Cardiac muscle cell (in vitro differentiated cells and primary cell): ENCODE data around the gene USP37. TPM values are rescaled to one million over a fixed set of nuclear protein-coding genes. Genes with fewer than 3 reads are reported as not detected.
A peak's percentile ranks its signal among the peaks of the same experiment; 100 is the strongest.

Experiments
- DNase-seq, 2 donors: peaks; one replicate each; pipeline versions ENCODE4 v3.0.0 to v3.0.0-alpha.2; 2010 to 2017; ENCODE audit warnings: low read depth in 1 of 2, low spot score in 1 of 2
- H3K27ac ChIP-seq: fragments of 200-600 bp; sonication (generic); 2 replicates; pipeline ENCODE4 v1.5.1; 2016
- H3K27me3 ChIP-seq: fragments of 200-600 bp; sonication (generic); 2 replicates; pipeline ENCODE4 v1.6.0; 2016; ENCODE audit warnings: control low read depth
- H3K36me3 ChIP-seq: fragments of 200-600 bp; sonication (generic); 2 replicates; pipeline ENCODE4 v1.5.1; 2016; ENCODE audit warnings: control low read depth
- H3K4me1 ChIP-seq: fragments of 200-600 bp; sonication (generic); 2 replicates; pipeline ENCODE4 v1.8.1; 2017; ENCODE audit warnings: low read depth, mild to moderate bottlenecking, mixed run types
- H3K4me3 ChIP-seq: fragments of 200-600 bp; sonication (generic); 2 replicates; pipeline ENCODE4 v1.5.1; 2016; ENCODE audit warnings: mild to moderate bottlenecking
- H3K9me3 ChIP-seq: fragments of 200-600 bp; sonication (generic); 2 replicates; pipeline ENCODE4 v1.5.1; 2017; ENCODE audit warnings: low read depth, mild to moderate bottlenecking, control low read depth
- polyA plus RNA-seq: library from polyadenylated mRNA; unstranded; fragments of >200 nt; fragmentation: Nextera tagmentation; extraction: Ambion mirVana; gene quantifications from 2 replicates; pipeline ENCODE4 v1.2.1, GENCODE V29; 2016
- total RNA-seq: library from RNA; depleted of rRNA; stranded (reverse); fragments of >200 nt; gene quantifications from 2 replicates; pipeline ENCODE4 v1.2.3, GENCODE V29; 2016
- TF ChIP-seq, protein P1 (sequence below): IDR thresholded peaks from 2 replicates; pipeline ENCODE4 v1.5.1; 2012; ENCODE audit warnings: low read depth, mild to moderate bottlenecking, low read length

Gene USP37, protein sequence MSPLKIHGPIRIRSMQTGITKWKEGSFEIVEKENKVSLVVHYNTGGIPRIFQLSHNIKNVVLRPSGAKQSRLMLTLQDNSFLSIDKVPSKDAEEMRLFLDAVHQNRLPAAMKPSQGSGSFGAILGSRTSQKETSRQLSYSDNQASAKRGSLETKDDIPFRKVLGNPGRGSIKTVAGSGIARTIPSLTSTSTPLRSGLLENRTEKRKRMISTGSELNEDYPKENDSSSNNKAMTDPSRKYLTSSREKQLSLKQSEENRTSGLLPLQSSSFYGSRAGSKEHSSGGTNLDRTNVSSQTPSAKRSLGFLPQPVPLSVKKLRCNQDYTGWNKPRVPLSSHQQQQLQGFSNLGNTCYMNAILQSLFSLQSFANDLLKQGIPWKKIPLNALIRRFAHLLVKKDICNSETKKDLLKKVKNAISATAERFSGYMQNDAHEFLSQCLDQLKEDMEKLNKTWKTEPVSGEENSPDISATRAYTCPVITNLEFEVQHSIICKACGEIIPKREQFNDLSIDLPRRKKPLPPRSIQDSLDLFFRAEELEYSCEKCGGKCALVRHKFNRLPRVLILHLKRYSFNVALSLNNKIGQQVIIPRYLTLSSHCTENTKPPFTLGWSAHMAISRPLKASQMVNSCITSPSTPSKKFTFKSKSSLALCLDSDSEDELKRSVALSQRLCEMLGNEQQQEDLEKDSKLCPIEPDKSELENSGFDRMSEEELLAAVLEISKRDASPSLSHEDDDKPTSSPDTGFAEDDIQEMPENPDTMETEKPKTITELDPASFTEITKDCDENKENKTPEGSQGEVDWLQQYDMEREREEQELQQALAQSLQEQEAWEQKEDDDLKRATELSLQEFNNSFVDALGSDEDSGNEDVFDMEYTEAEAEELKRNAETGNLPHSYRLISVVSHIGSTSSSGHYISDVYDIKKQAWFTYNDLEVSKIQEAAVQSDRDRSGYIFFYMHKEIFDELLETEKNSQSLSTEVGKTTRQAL
- 14.3 and 16.5 TPM in 2 replicates for total RNA-seq
- polyA plus RNA-seq: 4.2 and 5.8 TPM in 2 replicates

DNA sequence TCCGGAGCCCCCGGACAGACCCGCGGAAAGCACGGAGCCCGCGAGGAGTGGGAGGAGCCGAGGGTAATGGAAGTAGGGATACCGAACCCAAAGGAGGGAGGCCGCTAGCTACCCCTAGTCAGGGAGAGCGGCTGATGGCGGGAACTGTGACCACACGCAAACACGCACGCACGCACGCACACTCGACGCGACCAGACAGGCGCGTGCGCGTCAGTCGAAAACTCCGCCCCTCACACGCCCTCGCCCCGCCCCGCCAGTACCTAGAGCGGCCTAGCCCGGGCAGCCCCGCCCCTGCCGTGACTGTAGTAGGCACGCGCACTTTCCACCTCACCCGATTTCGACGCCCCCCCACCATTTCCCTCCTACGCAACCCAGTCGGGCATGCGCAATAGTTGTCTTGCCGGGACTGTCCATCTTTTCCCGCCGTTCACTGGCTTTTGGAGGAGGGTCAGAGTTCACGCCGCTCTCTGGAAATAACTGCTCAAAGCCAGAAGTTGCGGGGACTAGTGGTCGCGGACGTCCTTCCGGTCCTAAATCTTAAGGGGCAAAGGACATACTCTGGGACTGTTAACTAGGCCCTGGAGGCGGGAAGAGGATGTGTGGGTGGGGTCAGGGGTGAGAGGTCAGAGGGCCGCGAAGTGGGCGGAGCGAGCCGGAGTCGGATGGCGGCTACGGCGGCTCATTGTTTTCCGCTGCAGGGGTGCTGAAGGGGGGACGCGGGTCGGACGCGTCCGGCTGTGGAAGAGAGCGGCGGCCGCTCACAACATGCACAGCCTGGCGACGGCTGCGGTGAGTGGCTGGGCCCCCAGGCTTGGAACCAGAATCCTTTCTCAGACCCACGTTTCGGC is at the start of gene USP37, which contains the start of gene CNOT9:
Gene USP37 (minus strand): TSS at position 162 of the 848 bp plus-strand sequence. CDS start 9,698 bp downstream, outside the sequence.
Gene CNOT9 (plus strand): TSS at position 650 of the 848 bp plus-strand sequence. CDS start 116 bp downstream, at position 766.
- Histone ChIP-seq H3K4me1 (peaks cover 13% of the 10 kb centered on the region), H3K27ac (peak within 1 kb of the TSS; percentile 89), H3K36me3 (peaks cover 3% of the 10 kb centered on the region), H3K9me3 (no peaks in the 10 kb centered on the region), H3K4me3 (peak within 1 kb of the TSS; percentile 90), H3K27me3 (no peaks in the 10 kb centered on the region)
- peak; percentile 99 to 100 for DNase-seq
- TF ChIP-seq, protein P1, sequence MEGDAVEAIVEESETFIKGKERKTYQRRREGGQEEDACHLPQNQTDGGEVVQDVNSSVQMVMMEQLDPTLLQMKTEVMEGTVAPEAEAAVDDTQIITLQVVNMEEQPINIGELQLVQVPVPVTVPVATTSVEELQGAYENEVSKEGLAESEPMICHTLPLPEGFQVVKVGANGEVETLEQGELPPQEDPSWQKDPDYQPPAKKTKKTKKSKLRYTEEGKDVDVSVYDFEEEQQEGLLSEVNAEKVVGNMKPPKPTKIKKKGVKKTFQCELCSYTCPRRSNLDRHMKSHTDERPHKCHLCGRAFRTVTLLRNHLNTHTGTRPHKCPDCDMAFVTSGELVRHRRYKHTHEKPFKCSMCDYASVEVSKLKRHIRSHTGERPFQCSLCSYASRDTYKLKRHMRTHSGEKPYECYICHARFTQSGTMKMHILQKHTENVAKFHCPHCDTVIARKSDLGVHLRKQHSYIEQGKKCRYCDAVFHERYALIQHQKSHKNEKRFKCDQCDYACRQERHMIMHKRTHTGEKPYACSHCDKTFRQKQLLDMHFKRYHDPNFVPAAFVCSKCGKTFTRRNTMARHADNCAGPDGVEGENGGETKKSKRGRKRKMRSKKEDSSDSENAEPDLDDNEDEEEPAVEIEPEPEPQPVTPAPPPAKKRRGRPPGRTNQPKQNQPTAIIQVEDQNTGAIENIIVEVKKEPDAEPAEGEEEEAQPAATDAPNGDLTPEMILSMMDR: no peak

DNA sequence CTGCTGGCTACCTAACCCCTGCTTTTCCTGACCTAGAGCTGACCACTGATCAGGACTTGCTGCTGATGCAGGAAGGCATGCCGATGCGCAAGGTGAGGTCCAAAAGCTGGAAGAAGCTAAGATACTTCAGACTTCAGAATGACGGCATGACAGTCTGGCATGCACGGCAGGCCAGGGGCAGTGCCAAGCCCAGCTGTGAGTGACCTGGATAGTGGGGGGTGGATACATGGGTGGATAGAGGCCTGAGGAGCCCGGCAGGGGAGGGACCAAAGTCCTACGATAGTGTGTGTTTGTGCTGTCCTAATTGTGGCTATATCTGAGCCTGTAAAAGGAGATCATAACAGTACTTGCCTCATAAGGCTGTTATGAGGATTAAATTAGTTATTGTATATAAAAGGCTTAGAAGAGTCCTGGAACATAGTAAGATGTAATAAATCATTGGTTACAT is 47.7 kb upstream of the USP37 start:
- Histone ChIP-seq H3K27ac (no peak overlapping the region), H3K27me3 (no peaks in the 10 kb centered on the region), H3K4me3 (no peak overlapping the region), H3K9me3 (no peaks in the 10 kb centered on the region), H3K4me1 (no peaks in the 10 kb centered on the region), H3K36me3 (no peaks in the 10 kb centered on the region)
- TF ChIP-seq, protein P1: no peak
- DNase-seq: no peak

DNA sequence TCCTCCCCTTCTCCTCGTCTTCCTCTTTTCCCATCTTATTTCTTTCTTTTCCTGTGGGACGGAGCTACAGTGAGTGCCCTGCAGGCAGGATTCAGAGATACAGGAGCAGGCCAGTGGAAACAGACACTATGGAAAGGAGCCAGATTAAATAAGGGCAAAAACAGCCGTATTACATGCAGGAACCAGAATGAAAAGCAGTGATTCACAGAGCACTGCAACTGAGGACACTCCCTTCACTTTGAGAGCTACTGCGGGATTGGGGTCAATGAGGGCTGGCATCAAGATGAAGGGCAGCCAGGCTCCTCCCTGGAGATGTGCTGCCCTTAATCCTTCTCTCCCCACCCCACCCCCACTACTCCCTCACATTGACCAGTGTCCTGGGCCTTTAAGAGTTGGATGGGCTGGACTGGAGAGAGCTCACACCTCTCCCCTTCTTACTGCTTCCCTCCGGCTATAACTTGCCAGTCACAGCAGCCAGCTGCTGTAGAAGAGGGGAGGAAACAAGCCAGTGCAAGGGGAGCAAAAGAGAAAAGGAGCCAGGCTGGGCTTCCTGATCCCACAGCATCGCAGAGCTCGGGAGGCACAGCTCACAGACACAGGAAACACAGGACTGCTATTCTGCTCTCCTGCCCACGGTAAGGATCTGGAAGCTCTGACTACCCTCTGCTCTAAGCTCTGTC is 39.4 kb upstream of the USP37 start, which contains the start of gene PLCD4:
Gene PLCD4 (plus strand): TSS at position 464 of the 680 bp plus-strand sequence. CDS start 7,841 bp downstream, outside the sequence.
- DNase-seq: peak; percentile 24 to 69
- TF ChIP-seq, protein P1: no peak
- Histone ChIP-seq H3K9me3 (no peaks in the 10 kb centered on the region), H3K36me3 (no peaks in the 10 kb centered on the region), H3K27ac (peak within 1 kb of the TSS; percentile 69), H3K27me3 (no peaks in the 10 kb centered on the region), H3K4me3 (no peak within 1 kb of the TSS), H3K4me1 (no peaks in the 10 kb centered on the region)

DNA sequence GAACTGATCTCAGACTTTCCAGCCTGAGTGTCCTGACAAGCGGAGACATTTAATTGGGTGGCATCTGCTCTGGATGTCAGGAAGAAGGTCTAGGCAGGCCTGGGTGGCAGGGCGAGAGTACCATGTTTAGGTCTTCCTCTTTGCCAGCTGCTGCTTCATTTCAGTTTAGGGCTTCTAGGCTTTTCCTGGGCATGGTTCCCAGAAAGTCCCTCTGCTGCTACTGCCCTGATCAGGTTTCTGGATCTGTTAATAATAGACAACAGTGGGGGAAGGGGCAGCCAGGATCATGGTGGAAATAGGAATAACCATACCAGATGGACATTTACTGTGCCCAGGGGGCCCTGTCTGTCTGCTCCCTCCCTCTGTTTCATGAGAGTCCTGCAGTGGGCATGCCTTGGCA is 37.3 kb upstream of the USP37 start:
- no peaks in the 10 kb centered on the region for H3K27me3 ChIP-seq
- TF ChIP-seq, protein P1: no peak
- DNase-seq: peak in 1 of 2 donors; percentile 24
- no peak overlapping the region for H3K27ac ChIP-seq
- no peak overlapping the region for H3K4me3 ChIP-seq
- no peaks in the 10 kb centered on the region for H3K36me3 ChIP-seq
- H3K9me3 ChIP-seq: no peaks in the 10 kb centered on the region
- H3K4me1 ChIP-seq: no peaks in the 10 kb centered on the region
